Prostate gland (tissue), 2 donors: ENCODE measurements around the gene ITPR2. TPM values are rescaled to one million over a fixed set of nuclear protein-coding genes. Genes with fewer than 3 reads are reported as not detected.

Experiments
- DNase-seq: peaks from one replicate; pipeline ENCODE4 v3.0.0-alpha.2; 2019; ENCODE audit warnings: low spot score
- H3K27ac ChIP-seq, 2 donors: fragments of 200-600 bp; sonication (generic); 2 replicates each; pipeline ENCODE4 v1.5.1; 2017 to 2019
- H3K27me3 ChIP-seq: fragments of 200-600 bp; sonication (generic); replicated peaks from 2 replicates; pipeline ENCODE4 v1.5.1; 2019; ENCODE audit not compliant: insufficient read depth
- H3K36me3 ChIP-seq, 2 donors: fragments of 200-600 bp; sonication (generic); 1 replicate in 1 of 2; 2 replicates in 1 of 2; pipeline versions ENCODE4 v1.5.1 to v1.8.1; 2017 to 2019
- H3K4me1 ChIP-seq: fragments of 200-600 bp; sonication (generic); replicated peaks from 2 replicates; pipeline ENCODE4 v1.5.1; 2019
- H3K4me3 ChIP-seq, 2 donors: fragments of 200-600 bp; sonication (generic); 2 replicates each; pipeline ENCODE4 v1.5.1; 2017 to 2019
- H3K9me3 ChIP-seq: fragments of 200-600 bp; sonication (generic); 2 replicates; pipeline ENCODE4 v1.5.1; 2017
- POLR2A ChIP-seq: fragments of 450-650 bp; IDR thresholded peaks from one replicate; pipeline ENCODE4 v1.6.1; 2016; ENCODE audit warnings: antibody characterized with exemption, mild to moderate bottlenecking
- POLR2AphosphoS5 ChIP-seq: sonication (generic); formaldehyde crosslinking; IDR thresholded peaks from one replicate; pipeline ENCODE4 v1.6.1; 2017; ENCODE audit warnings: antibody characterized with exemption
- WGBS: methylation state at CpG from one replicate; pipeline ENCODE4 v1.1.5; 2018; 5-methylcytosine and 5-hydroxymethylcytosine counted together
- intact Hi-C: fragments of 100-400 bp; cut with DNase I; formaldehyde crosslinking; loops from one replicate; pipeline ENCODE4 v1.14.2; 2022
- total RNA-seq, 2 donors: library from RNA; depleted of rRNA; stranded (reverse); fragments of >200 nt; gene quantifications; one replicate each; pipeline ENCODE4 v1.1.0, GENCODE V29; 2016
- TF ChIP-seq, protein P1 (sequence below), 4 experiments: fragments of 200-600 bp in 2 of 4; fragments of 450-650 bp in 2 of 4; sonication (generic) in 2 of 4; IDR thresholded peaks; 1 replicate in 3 of 4; 2 replicates in 1 of 4; pipeline ENCODE4 v1.5.1; 2016 to 2019; ENCODE audit warnings: antibody characterized with exemption in 4 of 4, mild to moderate bottlenecking in 2 of 4, moderate library complexity in 2 of 4

Gene ITPR2
- total RNA-seq, 2 donors from 2014 or later, result 30.0 to 44.4 TPM

DNA sequence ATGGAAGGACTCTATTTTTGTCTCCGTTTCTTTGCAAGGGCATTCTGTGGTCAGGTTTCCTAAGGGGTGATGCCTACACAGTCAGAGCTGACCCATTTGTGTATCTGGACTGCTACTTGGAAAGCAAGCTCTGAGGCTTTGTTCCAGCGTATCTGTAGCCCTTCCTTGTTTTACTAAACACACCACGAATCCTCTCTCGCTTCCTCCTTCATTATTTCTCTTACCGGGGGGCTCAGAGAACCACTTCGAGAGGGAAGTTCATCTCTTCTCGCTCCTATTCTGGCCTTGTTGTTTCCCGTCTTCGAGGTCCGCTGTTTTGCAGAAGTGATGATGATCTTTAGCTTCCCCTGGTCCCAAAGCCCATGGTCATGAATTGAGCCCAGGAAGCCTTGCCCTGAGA, 472.9 kb downstream of the ITPR2 start:
- Histone ChIP-seq H3K9me3 (no peaks in the 10 kb centered on the region), H3K27me3 (no peaks in the 10 kb centered on the region), H3K27ac (no peak overlapping the region), H3K4me1 (no peaks in the 10 kb centered on the region), H3K4me3 (no peak overlapping the region), H3K36me3 (no peaks in the 10 kb centered on the region)
- TF ChIP-seq, protein P1, sequence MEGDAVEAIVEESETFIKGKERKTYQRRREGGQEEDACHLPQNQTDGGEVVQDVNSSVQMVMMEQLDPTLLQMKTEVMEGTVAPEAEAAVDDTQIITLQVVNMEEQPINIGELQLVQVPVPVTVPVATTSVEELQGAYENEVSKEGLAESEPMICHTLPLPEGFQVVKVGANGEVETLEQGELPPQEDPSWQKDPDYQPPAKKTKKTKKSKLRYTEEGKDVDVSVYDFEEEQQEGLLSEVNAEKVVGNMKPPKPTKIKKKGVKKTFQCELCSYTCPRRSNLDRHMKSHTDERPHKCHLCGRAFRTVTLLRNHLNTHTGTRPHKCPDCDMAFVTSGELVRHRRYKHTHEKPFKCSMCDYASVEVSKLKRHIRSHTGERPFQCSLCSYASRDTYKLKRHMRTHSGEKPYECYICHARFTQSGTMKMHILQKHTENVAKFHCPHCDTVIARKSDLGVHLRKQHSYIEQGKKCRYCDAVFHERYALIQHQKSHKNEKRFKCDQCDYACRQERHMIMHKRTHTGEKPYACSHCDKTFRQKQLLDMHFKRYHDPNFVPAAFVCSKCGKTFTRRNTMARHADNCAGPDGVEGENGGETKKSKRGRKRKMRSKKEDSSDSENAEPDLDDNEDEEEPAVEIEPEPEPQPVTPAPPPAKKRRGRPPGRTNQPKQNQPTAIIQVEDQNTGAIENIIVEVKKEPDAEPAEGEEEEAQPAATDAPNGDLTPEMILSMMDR (IDR thresholded peaks at IDR 0.05), result no peak
- TF ChIP-seq POLR2AphosphoS5 (no peak), POLR2A (no peak)
- DNase-seq, result no peak
- WGBS, result 91% methylated on average over 10 of the region's 10 CpGs
- intact Hi-C loops, result no loop called here

DNA sequence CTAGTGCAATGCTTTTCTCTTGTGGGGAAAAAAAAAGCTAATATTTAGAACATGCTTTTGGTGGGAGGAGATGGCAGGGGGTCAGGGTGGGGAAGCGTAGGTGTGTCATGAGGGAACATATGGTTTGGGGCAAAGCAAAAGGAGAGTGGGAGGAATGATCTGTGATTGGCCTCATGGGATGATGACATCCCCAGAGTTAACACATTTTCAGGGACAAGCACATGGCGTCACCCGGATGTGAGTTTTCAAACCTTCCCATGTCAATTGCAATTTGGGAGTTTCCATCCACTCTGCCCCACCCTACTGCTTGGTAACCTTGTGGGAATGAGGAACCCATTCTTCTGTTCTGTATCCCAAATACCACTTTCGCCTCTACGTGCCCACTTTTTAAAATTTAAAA, 473.4 kb downstream of the ITPR2 start:
- no peak overlapping the region for H3K4me3 ChIP-seq
- no peak overlapping the region for H3K27ac ChIP-seq
- no peaks in the 10 kb centered on the region for H3K4me1 ChIP-seq
- DNase-seq, result no peak
- intact Hi-C loops, result no loop called here
- no peaks in the 10 kb centered on the region for H3K36me3 ChIP-seq
- 92% methylated on average over 5 of the region's 5 CpGs for WGBS
- TF ChIP-seq POLR2AphosphoS5 (no peak), POLR2A (no peak)
- TF ChIP-seq, protein P1 (IDR thresholded peaks at IDR 0.05), result no peak
- no peaks in the 10 kb centered on the region for H3K27me3 ChIP-seq
- no peaks in the 10 kb centered on the region for H3K9me3 ChIP-seq

DNA sequence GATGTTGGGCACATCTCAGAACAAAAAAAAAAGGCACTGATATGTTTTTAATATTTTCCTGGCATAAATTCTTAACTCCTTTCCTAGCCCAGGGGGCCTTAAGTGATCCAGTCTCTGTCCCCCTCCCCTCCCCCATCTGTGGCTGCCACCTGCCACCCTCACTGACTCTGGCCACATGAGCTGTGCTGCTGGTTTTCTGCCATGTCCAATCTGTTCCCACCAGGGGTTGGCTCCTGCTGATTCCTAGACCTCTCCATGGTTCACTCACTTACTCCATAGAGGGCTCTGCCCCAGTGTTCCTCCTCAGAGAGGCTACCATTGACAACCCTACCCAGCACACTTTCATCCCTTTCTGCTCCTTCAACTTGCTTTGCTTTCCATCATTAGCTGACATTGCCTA, 474.3 kb downstream of the ITPR2 start:
- Histone ChIP-seq H3K27me3 (no peaks in the 10 kb centered on the region), H3K4me1 (no peaks in the 10 kb centered on the region), H3K4me3 (no peak overlapping the region), H3K9me3 (no peaks in the 10 kb centered on the region), H3K27ac (no peak overlapping the region), H3K36me3 (no peaks in the 10 kb centered on the region)
- TF ChIP-seq POLR2A, result no peak
- TF ChIP-seq, protein P1 (IDR thresholded peaks at IDR 0.05), result no peak
- TF ChIP-seq POLR2AphosphoS5, result no peak
- intact Hi-C loops, result no loop called here
- DNase-seq, result no peak

DNA sequence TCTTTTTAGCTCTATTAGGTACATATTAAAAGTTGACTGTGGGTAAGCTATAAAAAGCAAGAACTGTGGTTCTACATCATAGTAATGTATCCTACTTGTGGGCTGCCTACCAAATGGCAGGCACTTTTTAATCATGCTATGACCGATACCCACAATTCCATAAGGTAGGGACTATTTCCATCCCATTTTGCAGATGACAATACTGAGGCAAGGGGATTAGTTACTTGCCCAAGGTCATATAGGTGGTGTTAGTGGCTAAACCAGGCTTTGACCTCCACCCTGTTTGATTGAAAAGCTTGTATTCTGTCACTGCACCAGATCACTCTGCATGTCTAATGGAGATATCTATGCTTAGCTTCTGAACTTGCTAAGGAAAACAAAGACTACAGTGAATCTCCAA, 485.7 kb downstream of the ITPR2 start:
- Histone ChIP-seq H3K4me1 (no peaks in the 10 kb centered on the region), H3K9me3 (no peaks in the 10 kb centered on the region), H3K27me3 (no peaks in the 10 kb centered on the region), H3K27ac (no peak overlapping the region), H3K36me3 (no peaks in the 10 kb centered on the region), H3K4me3 (no peak overlapping the region)
- WGBS, result 100% methylated on average over 1 of the region's 1 CpG
- intact Hi-C loops, result no loop called here
- DNase-seq, result no peak
- TF ChIP-seq, protein P1 (IDR thresholded peaks at IDR 0.05), result no peak
- TF ChIP-seq POLR2A (no peak), POLR2AphosphoS5 (no peak)

DNA sequence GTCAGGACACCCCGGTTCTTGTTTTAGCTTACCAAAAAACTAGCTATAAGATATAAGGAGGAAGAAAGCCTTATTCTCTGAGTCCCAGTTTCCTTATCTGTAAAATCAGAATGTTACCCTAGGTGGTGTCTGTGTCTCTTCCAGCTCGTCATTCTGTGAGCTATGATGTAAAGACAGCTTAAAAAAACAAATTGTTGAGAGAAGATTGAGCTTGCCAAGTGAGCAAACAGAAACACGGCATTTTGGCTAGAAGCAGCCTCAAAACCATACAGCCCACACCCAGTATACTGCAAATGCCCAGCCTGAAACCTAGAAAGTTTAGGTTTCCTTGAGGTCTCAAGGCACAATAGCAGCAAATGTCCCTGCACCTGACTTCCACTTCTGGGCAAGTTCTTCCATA, 486.3 kb downstream of the ITPR2 start:
- no peak overlapping the region for H3K27ac ChIP-seq
- no peaks in the 10 kb centered on the region for H3K27me3 ChIP-seq
- TF ChIP-seq POLR2A (no peak), POLR2AphosphoS5 (no peak)
- TF ChIP-seq, protein P1 (IDR thresholded peaks at IDR 0.05), result no peak
- no peaks in the 10 kb centered on the region for H3K9me3 ChIP-seq
- intact Hi-C loops, result no loop called here
- H3K4me3 ChIP-seq, result no peak overlapping the region
- H3K4me1 ChIP-seq, result no peaks in the 10 kb centered on the region
- DNase-seq, result no peak
- no peaks in the 10 kb centered on the region for H3K36me3 ChIP-seq
- 43% methylated on average over 3 of the region's 3 CpGs for WGBS
